Astrocyte (in vitro differentiated cells and primary cell): ENCODE data around the gene PRRX1. TPM values are rescaled to one million over a fixed set of nuclear protein-coding genes. Genes with fewer than 3 reads are reported as not detected.

ENCODE experiments used
- DNase-seq: peaks from one replicate; pipeline ENCODE4 v3.0.0-alpha.2; 2010; ENCODE audit warnings: low read depth
- FAIRE-seq: peaks from 2 replicates; lab custom pipeline; 2011; peaks lifted over from hg19 to GRCh38; lab: Jason Lieb, UNC
- H2AFZ ChIP-seq: 2 replicates; pipeline ENCODE4 v1.6.0; 2012; ENCODE audit warnings: low read depth, low read length, inconsistent platforms
- H3K27ac ChIP-seq: 2 replicates; pipeline ENCODE4 v1.5.1; 2011; ENCODE audit warnings: low read depth, low read length, inconsistent platforms
- H3K27me3 ChIP-seq: 2 replicates; pipeline ENCODE4 v1.6.0; 2011; ENCODE audit warnings: low read length, inconsistent platforms; ENCODE audit not compliant: insufficient read depth
- H3K36me3 ChIP-seq: 2 replicates; pipeline ENCODE4 v1.5.1; 2011; ENCODE audit warnings: low read length, inconsistent platforms; ENCODE audit not compliant: insufficient read depth
- H3K4me1 ChIP-seq: 2 replicates; pipeline ENCODE4 v1.5.1; 2011; ENCODE audit warnings: low read length, inconsistent platforms; ENCODE audit not compliant: insufficient read depth
- H3K4me2 ChIP-seq: 2 replicates; pipeline ENCODE4 v1.6.0; 2012; ENCODE audit warnings: low read length, inconsistent platforms
- H3K4me3 ChIP-seq: 2 replicates; pipeline ENCODE4 v1.5.1; 2011; ENCODE audit warnings: low read depth, mild to moderate bottlenecking, low read length, inconsistent platforms; ENCODE audit not compliant: insufficient read depth
- H3K79me2 ChIP-seq: 2 replicates; pipeline ENCODE4 v1.6.0; 2012; ENCODE audit warnings: mild to moderate bottlenecking, low read length, inconsistent platforms; ENCODE audit not compliant: insufficient read depth
- H3K9ac ChIP-seq: 2 replicates; pipeline ENCODE4 v1.6.0; 2012; ENCODE audit warnings: mild to moderate bottlenecking, low read length, inconsistent platforms
- H3K9me3 ChIP-seq: 2 replicates; pipeline ENCODE4 v1.5.1; 2012; ENCODE audit warnings: low read depth, mild to moderate bottlenecking, low read length, inconsistent platforms; ENCODE audit not compliant: insufficient read depth
- H4K20me1 ChIP-seq: 2 replicates; pipeline ENCODE4 v1.6.0; 2012; ENCODE audit warnings: low read length, inconsistent platforms; ENCODE audit not compliant: insufficient read depth
- H3K27ac Mint-ChIP-seq: one replicate; pipeline ENCODE4 v1.8.0; 2021; ENCODE audit warnings: mild to moderate bottlenecking, mixed read lengths; ENCODE audit not compliant: unreplicated experiment
- H3K27me3 Mint-ChIP-seq: one replicate; pipeline ENCODE4 v1.8.0; 2021; ENCODE audit warnings: low read depth, mixed read lengths; ENCODE audit not compliant: unreplicated experiment
- H3K36me3 Mint-ChIP-seq: one replicate; pipeline ENCODE4 v1.8.0; 2021; ENCODE audit warnings: low read depth, mixed read lengths; ENCODE audit not compliant: unreplicated experiment
- H3K4me1 Mint-ChIP-seq: one replicate; pipeline ENCODE4 v1.8.0; 2021; ENCODE audit warnings: low read depth, mixed read lengths; ENCODE audit not compliant: unreplicated experiment
- H3K4me3 Mint-ChIP-seq: one replicate; pipeline ENCODE4 v1.8.0; 2021; ENCODE audit warnings: mild to moderate bottlenecking, moderate library complexity, mixed read lengths; ENCODE audit not compliant: unreplicated experiment
- H3K9me3 Mint-ChIP-seq: one replicate; pipeline ENCODE4 v1.8.0; 2021; ENCODE audit warnings: mild to moderate bottlenecking, mixed read lengths; ENCODE audit not compliant: unreplicated experiment
- CTCF ChIP-seq: IDR thresholded peaks from 2 replicates; pipeline ENCODE4 v1.5.1; 2011; ENCODE audit warnings: low read depth, mild to moderate bottlenecking, inconsistent platforms, low read length, moderate library complexity; ENCODE audit not compliant: insufficient read depth
- EZH2 ChIP-seq: IDR thresholded peaks from 2 replicates; pipeline ENCODE4 v1.6.1; 2012; ENCODE audit warnings: mild to moderate bottlenecking, low read length, inconsistent platforms; ENCODE audit not compliant: insufficient read depth
- total RNA-seq: library from RNA; stranded (reverse); gene quantifications from 2 replicates; pipeline ENCODE4 v1.2.1, GENCODE V29; 2021

PRRX1 gene
- total RNA-seq, 1 donor from 2014 or later = 1.3 TPM

DNA sequence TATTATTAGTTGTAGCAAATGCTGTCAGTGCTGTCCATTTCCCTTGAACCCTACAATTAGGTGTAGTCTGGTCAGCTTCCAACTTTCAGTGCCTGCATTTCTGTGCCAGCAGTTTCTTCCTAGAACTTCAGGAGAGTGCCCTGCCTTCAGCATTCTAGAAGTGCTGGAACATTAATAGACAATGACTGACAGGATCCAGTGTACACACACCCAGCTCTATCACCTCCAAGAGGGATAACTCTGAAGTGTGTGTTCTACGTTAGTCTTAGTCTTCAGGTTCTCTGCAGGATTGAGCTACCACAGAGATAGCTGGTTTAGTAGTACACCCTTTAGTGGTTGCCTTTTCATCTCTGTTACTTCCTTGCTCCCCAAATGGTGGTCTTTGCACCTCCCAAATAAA is 61.4 kb downstream of the PRRX1 start:
- H3K4me3 Mint-ChIP-seq = no peak overlapping the region
- Histone ChIP-seq H3K27me3 (no peaks in the 10 kb centered on the region), H3K4me2 (no peak overlapping the region), H3K9me3 (no peaks in the 10 kb centered on the region), H3K4me3 (no peak overlapping the region), H3K27ac (no peak overlapping the region), H2AFZ (no peak overlapping the region), H3K36me3 (peaks cover 35% of the 10 kb centered on the region), H3K79me2 (peaks cover 4% of the 10 kb centered on the region), H4K20me1 (no peaks in the 10 kb centered on the region), H3K9ac (no peak overlapping the region), H3K4me1 (no peaks in the 10 kb centered on the region)
- H3K27ac Mint-ChIP-seq = no peak overlapping the region
- no peaks in the 10 kb centered on the region for H3K27me3 Mint-ChIP-seq
- H3K9me3 Mint-ChIP-seq = no peaks in the 10 kb centered on the region
- no peak for DNase-seq
- TF ChIP-seq CTCF (no peak), EZH2 (no peak)
- no peaks in the 10 kb centered on the region for H3K36me3 Mint-ChIP-seq
- peaks cover 5% of the 10 kb centered on the region for H3K4me1 Mint-ChIP-seq
- no peak for FAIRE-seq

- Histone ChIP-seq H3K9ac (no peak overlapping the region), H3K27me3 (no peaks in the 10 kb centered on the region), H2AFZ (no peak overlapping the region), H3K36me3 (peaks cover 33% of the 10 kb centered on the region), H3K9me3 (no peaks in the 10 kb centered on the region), H3K4me1 (no peaks in the 10 kb centered on the region), H3K4me3 (no peak overlapping the region), H3K4me2 (no peak overlapping the region), H3K79me2 (no peaks in the 10 kb centered on the region), H4K20me1 (no peaks in the 10 kb centered on the region), H3K27ac (no peak overlapping the region)
- Mint-ChIP-seq H3K9me3 (no peaks in the 10 kb centered on the region), H3K4me3 (no peak overlapping the region), H3K27ac (no peak overlapping the region), H3K36me3 (no peaks in the 10 kb centered on the region), H3K4me1 (peaks cover 5% of the 10 kb centered on the region), H3K27me3 (no peaks in the 10 kb centered on the region)
- DNase-seq = no peak
- TF ChIP-seq CTCF = no peak
- TF ChIP-seq EZH2 = no peak
- no peak for FAIRE-seq
Observed at GRCh38 chr1:170727963-170728362, 64.0 kb downstream of the PRRX1 start.

GRCh38 chr1:170729225-170730002 is 65.5 kb downstream of the PRRX1 start:
- Histone ChIP-seq H3K4me2 (no peak overlapping the region), H3K4me1 (peaks cover 2% of the 10 kb centered on the region), H3K27me3 (no peaks in the 10 kb centered on the region), H4K20me1 (no peaks in the 10 kb centered on the region), H3K4me3 (no peak overlapping the region), H3K9me3 (no peaks in the 10 kb centered on the region), H2AFZ (no peak overlapping the region), H3K27ac (no peak overlapping the region), H3K79me2 (no peaks in the 10 kb centered on the region), H3K36me3 (peaks cover 33% of the 10 kb centered on the region), H3K9ac (no peak overlapping the region)
- Mint-ChIP-seq H3K4me1 (peaks cover 8% of the 10 kb centered on the region), H3K27ac (no peak overlapping the region), H3K27me3 (no peaks in the 10 kb centered on the region), H3K4me3 (no peak overlapping the region), H3K9me3 (no peaks in the 10 kb centered on the region), H3K36me3 (no peaks in the 10 kb centered on the region)
- DNase-seq = peak; percentile 47
- peak; percentile 59 for FAIRE-seq
- TF ChIP-seq CTCF (no peak), EZH2 (no peak)
